Endometrial microvascular endothelial cells (primary cell): Measurements from ENCODE around the gene GRIK1. TPM values are rescaled to one million over a fixed set of nuclear protein-coding genes. Genes with fewer than 3 reads are reported as not detected.

ENCODE experiments used
- in situ Hi-C: cut with HindIII; loops from 2 replicates; pipeline ENCODE4 v1.10.0; 2017; ENCODE audit warnings: low sequenced_read_pairs, low pct_unique_long_range_greater_than_20kb; ENCODE audit errors: inconsistent ontology term
- total RNA-seq: library from RNA; depleted of rRNA; stranded (reverse); fragments of >200 nt; gene quantifications from one replicate; pipeline ENCODE4 v1.2.3, GENCODE V29; 2015; ENCODE audit errors: inconsistent ontology term

The GRIK1 gene
- total RNA-seq, 1 donor from 2014 or later = not detected

DNA sequence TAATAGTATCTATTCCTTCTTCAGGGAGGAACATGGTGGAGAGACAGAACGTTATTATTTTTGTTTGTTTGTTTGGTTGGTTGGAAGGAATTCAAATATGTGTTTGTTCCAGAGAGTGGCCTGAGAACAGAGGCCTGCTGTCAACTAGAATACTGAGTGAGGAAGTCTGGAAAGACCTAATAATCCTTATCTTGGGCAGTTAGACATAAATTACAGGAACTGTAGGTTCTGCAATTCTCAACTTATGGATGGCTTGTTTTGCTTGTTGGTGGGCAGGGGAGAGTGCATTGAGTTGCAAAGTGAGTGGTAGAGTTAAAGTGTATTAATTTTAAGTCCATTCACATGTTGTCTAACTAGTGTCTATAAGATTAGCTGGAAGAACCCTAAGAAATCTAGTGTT lies 443.5 kb downstream of the GRIK1 start:
- in situ Hi-C loops = no loop called here

DNA sequence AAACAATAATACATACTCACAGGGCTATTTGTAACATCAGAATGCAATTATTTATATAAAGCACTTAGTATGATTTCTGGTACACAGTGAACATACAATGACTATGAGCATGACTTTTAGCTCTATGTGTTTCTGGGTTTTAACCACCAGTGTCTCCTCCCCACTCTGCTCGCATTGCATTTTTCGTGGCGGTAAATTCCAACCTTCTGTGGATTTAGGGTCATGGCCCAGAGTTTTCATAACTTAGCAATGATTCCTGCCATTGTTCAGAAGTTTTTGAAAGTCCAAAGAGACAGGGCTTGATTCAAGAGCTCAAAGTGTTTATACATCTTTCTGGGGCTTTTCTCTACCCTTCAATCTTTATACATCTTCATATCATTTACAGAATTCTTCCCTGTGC lies 449.8 kb downstream of the GRIK1 start:
- in situ Hi-C loops = no loop called here

GRCh38 chr21:29487154-29487553 lies 452.6 kb downstream of the GRIK1 start:
- in situ Hi-C loops = no loop called here

Other genes with a start within 250 kb of the GRIK1 start
- gene CLDN17, start 226.8 kb upstream of the GRIK1 start, total RNA-seq = not detected